ENCODE measurements around the gene STAM. TPM values are rescaled to one million over a fixed set of nuclear protein-coding genes. Genes with fewer than 3 reads are reported as not detected.

The STAM gene
- total RNA-seq, 1 experiment from 2014 or later, result 17.0 TPM

- BruUV-seq (replicated peaks), result no TSS peak
- H3K36me3 Mint-ChIP-seq (ENCODE audit: insufficient read depth, unreplicated experiment), result no peaks in the 10 kb centered on the region
- H3K9me3 Mint-ChIP-seq (ENCODE audit: low read depth, unreplicated experiment), result no peaks in the 10 kb centered on the region
- H3K27me3 Mint-ChIP-seq (ENCODE audit: unreplicated experiment), result no peaks in the 10 kb centered on the region
- H3K27ac Mint-ChIP-seq (ENCODE audit: unreplicated experiment), result no peak overlapping the region
- TF ChIP-seq CTCF (IDR thresholded peaks at IDR 0.05; ENCODE audit: unreplicated experiment), result no peak
- H3K4me3 Mint-ChIP-seq (ENCODE audit: low read depth, unreplicated experiment), result no peak overlapping the region
- no peak for DNase-seq
- no peaks in the 10 kb centered on the region for H3K4me1 Mint-ChIP-seq (ENCODE audit: low read depth, unreplicated experiment)
- intact Hi-C loops (cut with micrococcal nuclease; ENCODE audit: unreplicated experiment), result loop anchor here (5.0 kb wide), 1 partner anchor 502 kb away; no protein-coding TSS in a partner anchor
- CTCF ChIA-PET, result interaction anchor here (0.7 kb wide), 1 partner anchor 9 kb away, joined by 6 read pairs; no protein-coding TSS in a partner anchor
Observed at GRCh38 chr10:17735166-17735941, 91.4 kb downstream of the STAM start.

GRCh38 chr10:17736223-17736622, 92.3 kb downstream of the STAM start:
- no peak overlapping the region for H3K27ac Mint-ChIP-seq (ENCODE audit: unreplicated experiment)
- no peak for DNase-seq
- no peaks in the 10 kb centered on the region for H3K9me3 Mint-ChIP-seq (ENCODE audit: low read depth, unreplicated experiment)
- no peak overlapping the region for H3K4me3 Mint-ChIP-seq (ENCODE audit: low read depth, unreplicated experiment)
- intact Hi-C loops (cut with micrococcal nuclease; ENCODE audit: unreplicated experiment), result loop anchor here (5.0 kb wide), 1 partner anchor 501 kb away; no protein-coding TSS in a partner anchor
- CTCF ChIA-PET, result interaction anchor here (0.7 kb wide), 1 partner anchor 8 kb away, joined by 6 read pairs; no protein-coding TSS in a partner anchor
- no peaks in the 10 kb centered on the region for H3K4me1 Mint-ChIP-seq (ENCODE audit: low read depth, unreplicated experiment)
- BruUV-seq (replicated peaks), result no TSS peak
- no peaks in the 10 kb centered on the region for H3K27me3 Mint-ChIP-seq (ENCODE audit: unreplicated experiment)
- no peak for TF ChIP-seq CTCF (IDR thresholded peaks at IDR 0.05; ENCODE audit: unreplicated experiment)
- no peaks in the 10 kb centered on the region for H3K36me3 Mint-ChIP-seq (ENCODE audit: insufficient read depth, unreplicated experiment)

GRCh38 chr10:17737027-17737965, 93.3 kb downstream of the STAM start:
- BruUV-seq (replicated peaks), result no TSS peak
- Mint-ChIP-seq H3K27ac (ENCODE audit: unreplicated experiment) (no peak overlapping the region), H3K9me3 (ENCODE audit: low read depth, unreplicated experiment) (no peaks in the 10 kb centered on the region), H3K4me3 (ENCODE audit: low read depth, unreplicated experiment) (no peak overlapping the region), H3K36me3 (ENCODE audit: insufficient read depth, unreplicated experiment) (no peaks in the 10 kb centered on the region), H3K27me3 (ENCODE audit: unreplicated experiment) (no peaks in the 10 kb centered on the region), H3K4me1 (ENCODE audit: low read depth, unreplicated experiment) (no peaks in the 10 kb centered on the region)
- CTCF ChIA-PET, result no interaction called here
- TF ChIP-seq CTCF (IDR thresholded peaks at IDR 0.05; ENCODE audit: unreplicated experiment), result peak; percentile 35
- intact Hi-C loops (cut with micrococcal nuclease; ENCODE audit: unreplicated experiment), result loop anchor here (5.0 kb wide), 1 partner anchor 500 kb away; no protein-coding TSS in a partner anchor
- no peak for DNase-seq

- CTCF ChIA-PET, result no interaction called here
- intact Hi-C loops (cut with micrococcal nuclease; ENCODE audit: unreplicated experiment), result loop anchor here (5.0 kb wide), 1 partner anchor 448 kb away; no protein-coding TSS in a partner anchor
- BruUV-seq (replicated peaks), result no TSS peak
Observed at GRCh38 chr10:17740668-17741067, 96.7 kb downstream of the STAM start.

More at GRCh38 chr10:17740668-17741067, 96.7 kb downstream of the STAM start:
- H3K36me3 Mint-ChIP-seq (ENCODE audit: insufficient read depth, unreplicated experiment), result no peaks in the 10 kb centered on the region
- H3K4me3 Mint-ChIP-seq (ENCODE audit: low read depth, unreplicated experiment), result no peak overlapping the region
- no peak overlapping the region for H3K27ac Mint-ChIP-seq (ENCODE audit: unreplicated experiment)
- H3K9me3 Mint-ChIP-seq (ENCODE audit: low read depth, unreplicated experiment), result no peaks in the 10 kb centered on the region
- DNase-seq, result no peak
- H3K4me1 Mint-ChIP-seq (ENCODE audit: low read depth, unreplicated experiment), result no peaks in the 10 kb centered on the region
- no peaks in the 10 kb centered on the region for H3K27me3 Mint-ChIP-seq (ENCODE audit: unreplicated experiment)
- no peak for TF ChIP-seq CTCF (IDR thresholded peaks at IDR 0.05; ENCODE audit: unreplicated experiment)

All from Calu3 (cell line).